Glutamatergic neuron (in vitro differentiated cells): ENCODE data around the gene DAPK1. TPM values are rescaled to one million over a fixed set of nuclear protein-coding genes. Genes with fewer than 3 reads are reported as not detected.

ENCODE experiments used
- DNase-seq: peaks from one replicate; pipeline ENCODE4 v3.0.0; 2022
- H3K27ac Mint-ChIP-seq: one replicate; pipeline ENCODE4 v1.8.0; 2020; ENCODE audit warnings: mild to moderate bottlenecking, mixed read lengths, inconsistent platforms; ENCODE audit not compliant: unreplicated experiment
- H3K27me3 Mint-ChIP-seq: one replicate; pipeline ENCODE4 v1.8.0; 2020; ENCODE audit warnings: mild to moderate bottlenecking, moderate library complexity, mixed read lengths, inconsistent platforms; ENCODE audit not compliant: unreplicated experiment
- H3K36me3 Mint-ChIP-seq: one replicate; pipeline ENCODE4 v1.8.0; 2020; ENCODE audit warnings: mild to moderate bottlenecking, mixed read lengths, inconsistent platforms; ENCODE audit not compliant: unreplicated experiment
- H3K4me1 Mint-ChIP-seq: one replicate; pipeline ENCODE4 v1.8.0; 2020; ENCODE audit warnings: mild to moderate bottlenecking, low read depth, mixed read lengths, inconsistent platforms; ENCODE audit not compliant: unreplicated experiment
- H3K4me3 Mint-ChIP-seq: one replicate; pipeline ENCODE4 v1.8.0; 2020; ENCODE audit warnings: mild to moderate bottlenecking, mixed read lengths, inconsistent platforms; ENCODE audit not compliant: unreplicated experiment
- H3K9me3 Mint-ChIP-seq: one replicate; pipeline ENCODE4 v1.8.0; 2020; ENCODE audit warnings: mild to moderate bottlenecking, moderate library complexity, mixed read lengths, inconsistent platforms; ENCODE audit not compliant: unreplicated experiment
- CTCF ChIP-seq: fragments of 200-600 bp; sonication (generic); IDR thresholded peaks from one replicate; pipeline ENCODE4 v1.5.0; 2021; ENCODE audit not compliant: partially characterized antibody, unreplicated experiment
- total RNA-seq: library from RNA; stranded (reverse); fragmentation: NEBNext Ultra II Directional; extraction: Animal tissue kit (Norgen Biotek cat#: 25700); gene quantifications from one replicate; pipeline ENCODE4 v1.2.1, GENCODE V29; 2021; ENCODE audit not compliant: unreplicated experiment

DAPK1 gene
- total RNA-seq, 1 donor from 2014 or later = 384 TPM

- no peak for TF ChIP-seq CTCF
- H3K9me3 Mint-ChIP-seq = peaks cover 20% of the 10 kb centered on the region
- peaks cover 26% of the 10 kb centered on the region for H3K4me1 Mint-ChIP-seq
- DNase-seq = no peak
- no peaks in the 10 kb centered on the region for H3K36me3 Mint-ChIP-seq
- peaks cover 9% of the 10 kb centered on the region for H3K27me3 Mint-ChIP-seq
- H3K4me3 Mint-ChIP-seq = peak overlapping the region; percentile 82
- H3K27ac Mint-ChIP-seq = peak overlapping the region; percentile 74
These were observed 525 bp upstream of the DAPK1 start for GRCh38 chr9:87497080-87497603.

- peak overlapping the region; percentile 87 for H3K4me3 Mint-ChIP-seq
- peaks cover 35% of the 10 kb centered on the region for H3K4me1 Mint-ChIP-seq
- H3K27ac Mint-ChIP-seq = peak overlapping the region; percentile 92
- H3K9me3 Mint-ChIP-seq = peaks cover 18% of the 10 kb centered on the region
- no peaks in the 10 kb centered on the region for H3K36me3 Mint-ChIP-seq
- peak; percentile 3 for TF ChIP-seq CTCF
- H3K27me3 Mint-ChIP-seq = peaks cover 11% of the 10 kb centered on the region
- DNase-seq = peak; percentile 75
These were observed 561 bp downstream of the DAPK1 start for GRCh38 chr9:87498046-87498810.

GRCh38 chr9:87498811-87499360 is 1.2 kb downstream of the DAPK1 start:
- H3K27ac Mint-ChIP-seq = peak overlapping the region; percentile 97
- peaks cover 11% of the 10 kb centered on the region for H3K27me3 Mint-ChIP-seq
- TF ChIP-seq CTCF = no peak
- H3K4me3 Mint-ChIP-seq = peak overlapping the region; percentile 87
- no peaks in the 10 kb centered on the region for H3K36me3 Mint-ChIP-seq
- DNase-seq = no peak
- H3K9me3 Mint-ChIP-seq = peaks cover 18% of the 10 kb centered on the region
- peaks cover 39% of the 10 kb centered on the region for H3K4me1 Mint-ChIP-seq

GRCh38 chr9:87499424-87500017 is 1.9 kb downstream of the DAPK1 start:
- peaks cover 11% of the 10 kb centered on the region for H3K27me3 Mint-ChIP-seq
- peaks cover 18% of the 10 kb centered on the region for H3K9me3 Mint-ChIP-seq
- H3K27ac Mint-ChIP-seq = peak overlapping the region; percentile 97
- no peak for DNase-seq
- no peaks in the 10 kb centered on the region for H3K36me3 Mint-ChIP-seq
- peak overlapping the region; percentile 87 for H3K4me3 Mint-ChIP-seq
- TF ChIP-seq CTCF = no peak
- H3K4me1 Mint-ChIP-seq = peaks cover 45% of the 10 kb centered on the region
